ENCODE data around the gene ZIC4. TPM values are rescaled to one million over a fixed set of nuclear protein-coding genes. Genes with fewer than 3 reads are reported as not detected.

ZIC4 gene
- total and polyA plus RNA-seq, 10 donors: not detected

DNA sequence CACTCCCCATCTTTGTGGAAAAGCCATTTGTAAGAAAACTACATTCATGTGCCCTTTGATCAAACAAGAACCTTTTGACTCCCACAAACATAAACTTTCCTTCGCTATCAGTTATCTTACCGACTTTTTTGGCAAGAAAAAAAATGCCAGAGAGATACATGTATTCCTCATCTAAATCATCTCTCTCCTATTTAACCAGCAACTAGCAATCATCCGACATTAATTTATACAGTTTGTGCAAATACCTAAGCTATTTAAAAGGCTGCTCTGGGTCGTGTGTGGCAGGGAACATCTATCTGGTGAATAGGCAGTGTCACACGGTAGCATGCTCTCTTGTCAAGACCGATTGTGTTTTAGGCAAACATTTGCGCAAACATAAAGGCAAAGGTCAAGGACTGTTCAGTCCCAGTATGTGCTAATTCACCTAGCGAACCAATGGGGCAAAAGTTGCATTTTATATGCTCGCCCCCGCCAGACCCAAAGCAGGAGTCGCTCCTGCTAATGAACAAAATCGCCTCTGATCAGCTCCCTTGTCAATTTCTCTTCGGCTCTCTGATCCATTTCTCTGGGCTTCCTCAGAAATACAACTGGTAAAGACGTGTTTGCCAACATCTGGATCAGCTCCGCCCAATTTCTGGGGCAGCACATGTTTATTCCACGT lies 37.7 kb downstream of the ZIC4 start:
- Histone ChIP-seq H3K4me1 (no peaks in the 10 kb centered on the region), H3K27ac (no peak overlapping the region), H3K4me3 (no peak overlapping the region), H3K9me3 (no peaks in the 10 kb centered on the region), H3K36me3 (no peaks in the 10 kb centered on the region), H3K27me3 (replicated peaks in 1 of 7) (peaks cover 0 to 97% (median 77%) of the 10 kb centered on the region in 7 donors)
- WGBS, 5 donors: 4 to 12% (median 5%) methylated on average over 16 of the region's 16 CpGs
- TF ChIP-seq POLR2A (IDR thresholded peaks at IDR 0.05) (no peak), POLR2AphosphoS5 (IDR thresholded peaks at IDR 0.05) (no peak)
- TF ChIP-seq, protein P1, sequence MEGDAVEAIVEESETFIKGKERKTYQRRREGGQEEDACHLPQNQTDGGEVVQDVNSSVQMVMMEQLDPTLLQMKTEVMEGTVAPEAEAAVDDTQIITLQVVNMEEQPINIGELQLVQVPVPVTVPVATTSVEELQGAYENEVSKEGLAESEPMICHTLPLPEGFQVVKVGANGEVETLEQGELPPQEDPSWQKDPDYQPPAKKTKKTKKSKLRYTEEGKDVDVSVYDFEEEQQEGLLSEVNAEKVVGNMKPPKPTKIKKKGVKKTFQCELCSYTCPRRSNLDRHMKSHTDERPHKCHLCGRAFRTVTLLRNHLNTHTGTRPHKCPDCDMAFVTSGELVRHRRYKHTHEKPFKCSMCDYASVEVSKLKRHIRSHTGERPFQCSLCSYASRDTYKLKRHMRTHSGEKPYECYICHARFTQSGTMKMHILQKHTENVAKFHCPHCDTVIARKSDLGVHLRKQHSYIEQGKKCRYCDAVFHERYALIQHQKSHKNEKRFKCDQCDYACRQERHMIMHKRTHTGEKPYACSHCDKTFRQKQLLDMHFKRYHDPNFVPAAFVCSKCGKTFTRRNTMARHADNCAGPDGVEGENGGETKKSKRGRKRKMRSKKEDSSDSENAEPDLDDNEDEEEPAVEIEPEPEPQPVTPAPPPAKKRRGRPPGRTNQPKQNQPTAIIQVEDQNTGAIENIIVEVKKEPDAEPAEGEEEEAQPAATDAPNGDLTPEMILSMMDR (IDR thresholded peaks at IDR 0.05 in 8 of 11, conservative IDR thresholded peaks at IDR 0.05 in 3 of 11): no peak
- intact Hi-C loops (cut with DNase I; ENCODE audit: low total_unique reads): no loop called here
- DNase-seq: no peak

DNA sequence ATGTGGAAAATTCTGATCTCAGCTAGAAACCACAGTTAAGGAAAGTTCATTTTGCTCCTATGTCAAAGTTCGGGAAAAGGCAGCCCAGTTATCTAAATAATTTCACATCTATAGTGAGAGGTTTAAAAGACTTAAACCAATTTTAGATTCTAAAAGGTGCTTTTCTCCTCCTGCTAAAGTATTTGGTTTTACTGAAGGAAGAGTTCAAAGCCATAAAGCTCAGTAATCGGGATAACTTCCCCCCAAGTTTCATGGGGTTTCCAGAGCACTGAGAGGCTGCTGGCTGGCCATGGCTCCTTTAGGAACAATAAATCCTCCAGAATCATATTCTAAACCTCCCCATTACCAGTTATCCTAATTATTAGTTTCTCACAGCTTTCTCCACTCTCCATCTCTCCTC lies 38.2 kb downstream of the ZIC4 start:
- intact Hi-C loops (cut with DNase I; ENCODE audit: low total_unique reads): no loop called here
- Histone ChIP-seq H3K27ac (no peak overlapping the region), H3K9me3 (no peaks in the 10 kb centered on the region), H3K27me3 (replicated peaks in 1 of 7) (peaks cover 0 to 96% (median 72%) of the 10 kb centered on the region in 7 donors), H3K4me3 (no peak overlapping the region), H3K36me3 (no peaks in the 10 kb centered on the region), H3K4me1 (no peaks in the 10 kb centered on the region)
- TF ChIP-seq, protein P1 (IDR thresholded peaks at IDR 0.05 in 8 of 11, conservative IDR thresholded peaks at IDR 0.05 in 3 of 11): no peak
- no peak for TF ChIP-seq POLR2A (IDR thresholded peaks at IDR 0.05)
- TF ChIP-seq POLR2AphosphoS5 (IDR thresholded peaks at IDR 0.05): no peak
- DNase-seq: no peak
- 0 to 13% (median 7%) methylated on average over 2 of the region's 2 CpGs for WGBS, 5 donors

DNA sequence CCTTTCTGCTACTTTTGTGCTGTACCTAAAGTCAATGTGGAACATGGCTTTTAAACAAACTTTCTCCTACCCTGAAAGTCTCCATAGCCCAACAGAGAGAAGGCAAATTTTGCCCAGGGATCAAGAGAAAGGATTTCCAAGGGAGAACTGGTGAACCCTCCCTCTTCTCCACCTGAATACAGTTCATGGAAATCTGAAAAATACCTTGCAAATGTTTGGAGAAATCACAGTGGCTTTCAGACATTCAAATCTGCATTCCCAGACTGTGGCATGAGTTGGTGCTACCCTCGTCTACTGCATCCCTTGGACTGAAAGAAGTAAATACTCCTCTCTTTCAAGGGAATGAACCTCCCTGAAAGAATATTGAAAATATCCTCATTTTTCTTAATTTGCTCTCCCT lies 38.7 kb downstream of the ZIC4 start:
- TF ChIP-seq, protein P1 (IDR thresholded peaks at IDR 0.05 in 8 of 11, conservative IDR thresholded peaks at IDR 0.05 in 3 of 11): no peak
- no peak for TF ChIP-seq POLR2AphosphoS5 (IDR thresholded peaks at IDR 0.05)
- no peak for TF ChIP-seq POLR2A (IDR thresholded peaks at IDR 0.05)
- H3K27ac ChIP-seq: no peak overlapping the region
- H3K4me3 ChIP-seq: no peak overlapping the region
- no peaks in the 10 kb centered on the region for H3K9me3 ChIP-seq
- WGBS, 5 donors: 2 to 15% (median 9%) methylated on average over 1 of the region's 1 CpG
- no peaks in the 10 kb centered on the region for H3K4me1 ChIP-seq
- no peaks in the 10 kb centered on the region for H3K36me3 ChIP-seq
- intact Hi-C loops (cut with DNase I; ENCODE audit: low total_unique reads): no loop called here
- no peak for DNase-seq
- H3K27me3 ChIP-seq (replicated peaks in 1 of 7): peaks cover 0 to 95% (median 68%) of the 10 kb centered on the region in 7 donors

GRCh38 chr3:147365196-147366115 lies 40.9 kb downstream of the ZIC4 start:
- H3K4me1 ChIP-seq: no peaks in the 10 kb centered on the region
- intact Hi-C loops (cut with DNase I; ENCODE audit: low total_unique reads): no loop called here
- H3K4me3 ChIP-seq: no peak overlapping the region
- H3K9me3 ChIP-seq: no peaks in the 10 kb centered on the region
- H3K36me3 ChIP-seq: no peaks in the 10 kb centered on the region
- DNase-seq: no peak
- TF ChIP-seq POLR2AphosphoS5 (IDR thresholded peaks at IDR 0.05) (no peak), POLR2A (IDR thresholded peaks at IDR 0.05) (no peak)
- TF ChIP-seq, protein P1 (IDR thresholded peaks at IDR 0.05 in 8 of 11, conservative IDR thresholded peaks at IDR 0.05 in 3 of 11): no peak
- no peak overlapping the region for H3K27ac ChIP-seq
- H3K27me3 ChIP-seq (replicated peaks in 1 of 7): peaks cover 0 to 92% (median 60%) of the 10 kb centered on the region in 7 donors
- WGBS, 5 donors: 40 to 54% (median 48%) methylated on average over 6 of the region's 6 CpGs
